Prostate gland (tissue), 1 donor: ENCODE measurements around the gene FRMD1.

ENCODE experiments used
- POLR2A ChIP-seq: fragments of 450-650 bp; IDR thresholded peaks from one replicate; pipeline ENCODE4 v1.6.1; 2016; ENCODE audit warnings: antibody characterized with exemption, mild to moderate bottlenecking
- POLR2AphosphoS5 ChIP-seq: sonication (generic); formaldehyde crosslinking; IDR thresholded peaks from one replicate; pipeline ENCODE4 v1.6.1; 2017; ENCODE audit warnings: antibody characterized with exemption

DNA sequence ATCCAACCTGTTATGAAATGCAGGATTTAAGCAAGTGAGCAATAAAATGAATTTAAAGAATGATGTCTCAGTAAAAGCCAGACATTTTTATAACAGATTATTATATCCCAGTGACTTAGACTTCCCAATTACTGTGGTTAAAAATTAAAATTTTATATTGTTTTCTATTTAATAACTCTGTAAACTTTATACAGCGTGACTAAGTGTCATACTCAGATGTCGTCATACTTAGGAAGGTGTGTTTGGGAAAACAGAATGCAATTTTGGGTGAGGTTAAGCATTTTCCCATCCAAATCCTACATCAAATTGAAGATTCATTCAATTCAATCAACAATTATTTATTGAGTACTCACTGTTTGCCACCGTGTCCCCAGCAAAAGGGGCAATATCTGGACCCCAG is 31.4 kb upstream of the FRMD1 start:
- TF ChIP-seq POLR2A (no peak), POLR2AphosphoS5 (no peak)
